Testis (tissue), 3 donors: ENCODE measurements around the gene SPSB4. TPM values are rescaled to one million over a fixed set of nuclear protein-coding genes. Genes with fewer than 3 reads are reported as not detected.

Source experiments
- DNase-seq: peaks from one replicate; pipeline ENCODE4 v3.0.0-alpha.2; 2019
- H3K27ac ChIP-seq, 2 donors: fragments of 200-600 bp; sonication (generic); one replicate each; pipeline ENCODE4 v1.5.1; 2019
- H3K27me3 ChIP-seq: fragments of 200-600 bp; sonication (generic); one replicate; pipeline ENCODE4 v1.5.1; 2019
- H3K36me3 ChIP-seq: fragments of 200-600 bp; sonication (generic); one replicate; pipeline ENCODE4 v1.5.1; 2017; ENCODE audit warnings: low read depth; ENCODE audit errors: missing control alignments
- H3K4me1 ChIP-seq: fragments of 200-600 bp; sonication (generic); one replicate; pipeline ENCODE4 v1.5.1; 2019
- H3K4me3 ChIP-seq, 2 donors: fragments of 200-600 bp; sonication (generic); one replicate each; pipeline ENCODE4 v1.5.1; 2017 to 2019
- H3K9me3 ChIP-seq: fragments of 200-600 bp; sonication (generic); one replicate; pipeline ENCODE4 v1.5.1; 2017
- CTCF ChIP-seq, 3 experiments: fragments of 450-650 bp in 2 of 3; fragments of 200-600 bp in 1 of 3; sonication (generic) in 1 of 3; IDR thresholded peaks; one replicate each; pipeline ENCODE4 v1.5.1; 2016 to 2019; ENCODE audit warnings: antibody characterized with exemption in 3 of 3, mild to moderate bottlenecking in 2 of 3, moderate library complexity in 1 of 3
- POLR2A ChIP-seq: fragments of 450-650 bp; IDR thresholded peaks from one replicate; pipeline ENCODE4 v1.6.1; 2017; ENCODE audit warnings: antibody characterized with exemption, mild to moderate bottlenecking, moderate library complexity
- WGBS, 2 donors: methylation state at CpG; one replicate each; pipeline ENCODE4 v1.1.5; 2018; 5-methylcytosine and 5-hydroxymethylcytosine counted together
- intact Hi-C: fragments of 100-400 bp; cut with DNase I; formaldehyde crosslinking; loops from one replicate; pipeline ENCODE4 v1.15.1; 2023; ENCODE audit warnings: low total_unique reads
- polyA plus RNA-seq: library from polyadenylated mRNA; stranded (reverse); fragments of 350-450 nt; fragmentation: Illumina TruSeq; extraction: RNeasy Lipid Tissue Mini Kit (QIAGEN cat#74804); gene quantifications from one replicate; pipeline ENCODE4 v1.2.3, GENCODE V29; 2014; ENCODE audit warnings: low read depth, low replicate concordance; ENCODE audit not compliant: insufficient read depth
- total RNA-seq, 2 donors: library from RNA; depleted of rRNA; stranded (reverse); fragments of >200 nt; gene quantifications; one replicate each; pipeline ENCODE4 v1.2.3, GENCODE V29; 2016

The SPSB4 gene
- total and polyA plus RNA-seq, 3 donors from 2014 or later: 7.4 to 34.5 (median 10.8) TPM

DNA sequence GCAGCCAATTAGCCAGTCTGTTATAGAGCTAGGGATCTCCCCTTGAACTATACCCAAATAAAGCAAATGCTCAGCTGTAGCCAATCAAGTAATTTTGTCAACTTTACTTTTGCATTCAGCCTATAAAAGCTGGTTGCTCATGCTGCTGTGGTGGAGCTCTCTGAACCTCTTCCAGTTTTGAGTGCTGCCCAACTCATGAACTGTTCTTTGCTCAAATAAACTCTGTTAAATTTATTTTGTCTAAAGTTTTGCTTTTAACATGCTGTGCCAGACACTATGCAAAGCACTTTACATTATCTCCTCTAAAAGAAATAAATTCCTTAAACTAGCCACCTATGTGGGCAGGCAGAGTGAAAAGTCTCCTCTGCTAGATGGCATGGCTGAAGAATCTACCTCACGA, 128.8 kb downstream of the SPSB4 start:
- Histone ChIP-seq H3K27ac (no peak overlapping the region), H3K4me1 (no peaks in the 10 kb centered on the region), H3K27me3 (no peaks in the 10 kb centered on the region), H3K4me3 (no peak overlapping the region), H3K9me3 (no peaks in the 10 kb centered on the region), H3K36me3 (no peaks in the 10 kb centered on the region)
- intact Hi-C loops: loop anchor here (10.0 kb wide), 1 partner anchor 165 kb away; no protein-coding TSS in a partner anchor
- no peak for DNase-seq
- TF ChIP-seq CTCF (IDR thresholded peaks at IDR 0.05) (no peak), POLR2A (no peak)
- 95 to 100% methylated on average over 1 of the region's 1 CpG for WGBS, 2 donors

DNA sequence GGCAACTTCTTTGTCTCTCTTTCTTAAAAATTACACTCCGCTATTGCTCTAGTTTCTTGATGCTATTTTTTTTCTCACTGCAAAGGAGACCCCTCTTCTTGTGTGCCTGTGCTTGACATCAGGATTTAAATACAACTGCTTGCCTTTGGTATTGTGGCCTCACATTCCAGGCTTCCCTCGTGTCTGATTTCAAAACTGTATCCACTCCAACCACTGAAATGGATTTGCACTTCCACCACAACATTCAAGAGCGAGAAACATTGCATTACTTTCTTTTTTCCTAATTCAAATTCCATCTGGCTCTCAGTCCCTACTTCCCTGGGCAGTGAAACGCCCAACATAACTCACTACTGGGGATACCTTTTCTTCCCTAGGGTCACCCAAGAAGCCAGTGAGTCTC, 130.0 kb downstream of the SPSB4 start:
- Histone ChIP-seq H3K27me3 (no peaks in the 10 kb centered on the region), H3K36me3 (no peaks in the 10 kb centered on the region), H3K9me3 (no peaks in the 10 kb centered on the region), H3K4me3 (no peak overlapping the region), H3K4me1 (no peaks in the 10 kb centered on the region), H3K27ac (no peak overlapping the region)
- WGBS, 2 donors: 93 to 97% methylated on average over 4 of the region's 4 CpGs
- no peak for TF ChIP-seq POLR2A
- TF ChIP-seq CTCF (IDR thresholded peaks at IDR 0.05): no peak
- intact Hi-C loops: loop anchor here (10.0 kb wide), 1 partner anchor 166 kb away; no protein-coding TSS in a partner anchor
- DNase-seq: no peak

- no peaks in the 10 kb centered on the region for H3K4me1 ChIP-seq
- H3K27ac ChIP-seq: no peak overlapping the region
- WGBS, 2 donors: 80 to 100% methylated on average over 1 to 3 of the region's 3 CpGs
- H3K4me3 ChIP-seq: no peak overlapping the region
- no peaks in the 10 kb centered on the region for H3K9me3 ChIP-seq
- H3K36me3 ChIP-seq: no peaks in the 10 kb centered on the region
- TF ChIP-seq CTCF (IDR thresholded peaks at IDR 0.05) (no peak), POLR2A (no peak)
- no peak for DNase-seq
- H3K27me3 ChIP-seq: no peaks in the 10 kb centered on the region
- intact Hi-C loops: loop anchor here (10.0 kb wide), 1 partner anchor 167 kb away; no protein-coding TSS in a partner anchor
Measured at GRCh38 chr3:141181819-141182218, 130.7 kb downstream of the SPSB4 start.

DNA sequence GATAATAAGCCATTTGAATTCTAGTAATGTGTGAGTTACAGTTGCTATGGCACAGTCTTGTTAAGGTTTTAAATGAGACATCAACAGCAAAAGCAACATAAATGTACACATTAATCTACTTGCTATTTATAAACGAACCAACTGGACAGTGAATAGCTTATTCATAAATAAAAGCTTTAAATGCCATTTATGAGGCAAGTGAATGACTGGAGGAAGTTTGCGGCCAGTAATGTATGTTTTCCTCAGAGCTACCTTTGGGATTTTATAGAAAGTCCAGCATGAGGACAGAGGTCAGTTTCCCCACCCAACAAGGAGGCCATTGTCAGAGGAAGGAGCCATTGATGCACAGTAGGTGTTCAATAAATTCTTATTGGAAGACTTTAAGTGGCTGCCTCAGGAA, 132.5 kb downstream of the SPSB4 start:
- H3K27ac ChIP-seq: no peak overlapping the region
- WGBS, 2 donors: 43 to 45% methylated on average over 2 of the region's 2 CpGs
- H3K4me1 ChIP-seq: no peaks in the 10 kb centered on the region
- no peak for DNase-seq
- no peak overlapping the region for H3K4me3 ChIP-seq
- no peaks in the 10 kb centered on the region for H3K36me3 ChIP-seq
- TF ChIP-seq CTCF (IDR thresholded peaks at IDR 0.05): no peak
- TF ChIP-seq POLR2A: no peak
- no peaks in the 10 kb centered on the region for H3K27me3 ChIP-seq
- intact Hi-C loops: loop anchor here (10.0 kb wide), 1 partner anchor 169 kb away; no protein-coding TSS in a partner anchor
- H3K9me3 ChIP-seq: no peaks in the 10 kb centered on the region

DNA sequence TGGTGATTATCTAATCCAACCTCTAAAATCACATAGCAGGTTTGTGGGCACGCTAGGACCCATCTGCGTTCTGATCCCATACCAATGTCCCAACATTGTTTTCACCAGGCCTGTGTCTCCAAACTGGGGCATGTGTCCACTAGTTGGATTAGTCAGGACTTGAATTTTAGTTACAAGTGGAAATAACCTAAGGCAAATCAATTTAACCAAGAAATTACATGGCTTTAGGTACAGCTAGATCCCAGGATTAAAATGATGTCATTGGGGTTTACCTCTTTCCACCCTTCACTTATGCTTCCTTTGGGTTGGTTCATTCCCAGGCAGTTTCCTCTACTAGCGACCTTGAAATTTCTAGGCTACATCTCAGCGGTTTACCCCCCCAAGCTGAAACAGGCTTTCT, 133.3 kb downstream of the SPSB4 start:
- WGBS, 2 donors: 71 to 72% methylated on average over 4 of the region's 4 CpGs
- no peaks in the 10 kb centered on the region for H3K9me3 ChIP-seq
- TF ChIP-seq CTCF (IDR thresholded peaks at IDR 0.05) (no peak), POLR2A (no peak)
- no peaks in the 10 kb centered on the region for H3K36me3 ChIP-seq
- H3K4me1 ChIP-seq: no peaks in the 10 kb centered on the region
- intact Hi-C loops: loop anchor here (10.0 kb wide), 1 partner anchor 170 kb away; no protein-coding TSS in a partner anchor
- H3K4me3 ChIP-seq: no peak overlapping the region
- H3K27me3 ChIP-seq: no peaks in the 10 kb centered on the region
- DNase-seq: no peak
- H3K27ac ChIP-seq: no peak overlapping the region
